ENCODE measurements around the gene KCNG2.

Gene KCNG2

DNA sequence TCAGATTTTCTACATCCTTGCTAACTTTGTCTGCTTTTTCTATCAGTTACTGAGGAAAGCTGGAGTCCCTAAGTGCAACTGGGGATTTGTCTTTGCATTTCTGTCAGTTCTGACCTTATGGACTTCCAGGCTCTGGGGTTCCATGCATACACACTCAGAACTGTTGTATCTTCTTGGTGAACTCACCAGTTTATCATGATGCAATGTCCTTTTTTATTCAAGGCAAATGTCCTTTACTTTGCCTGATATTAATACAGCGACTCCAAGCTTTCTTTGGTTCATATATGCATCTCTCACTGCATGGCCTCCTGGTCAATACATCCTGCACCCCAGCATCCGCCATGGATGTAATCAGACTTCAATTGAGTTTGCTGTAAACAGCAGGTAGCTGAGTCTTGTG is 109.0 kb downstream of the KCNG2 start:
- DNase-seq (ENCODE audit: low read depth in 2 of 2) = no peak

DNA sequence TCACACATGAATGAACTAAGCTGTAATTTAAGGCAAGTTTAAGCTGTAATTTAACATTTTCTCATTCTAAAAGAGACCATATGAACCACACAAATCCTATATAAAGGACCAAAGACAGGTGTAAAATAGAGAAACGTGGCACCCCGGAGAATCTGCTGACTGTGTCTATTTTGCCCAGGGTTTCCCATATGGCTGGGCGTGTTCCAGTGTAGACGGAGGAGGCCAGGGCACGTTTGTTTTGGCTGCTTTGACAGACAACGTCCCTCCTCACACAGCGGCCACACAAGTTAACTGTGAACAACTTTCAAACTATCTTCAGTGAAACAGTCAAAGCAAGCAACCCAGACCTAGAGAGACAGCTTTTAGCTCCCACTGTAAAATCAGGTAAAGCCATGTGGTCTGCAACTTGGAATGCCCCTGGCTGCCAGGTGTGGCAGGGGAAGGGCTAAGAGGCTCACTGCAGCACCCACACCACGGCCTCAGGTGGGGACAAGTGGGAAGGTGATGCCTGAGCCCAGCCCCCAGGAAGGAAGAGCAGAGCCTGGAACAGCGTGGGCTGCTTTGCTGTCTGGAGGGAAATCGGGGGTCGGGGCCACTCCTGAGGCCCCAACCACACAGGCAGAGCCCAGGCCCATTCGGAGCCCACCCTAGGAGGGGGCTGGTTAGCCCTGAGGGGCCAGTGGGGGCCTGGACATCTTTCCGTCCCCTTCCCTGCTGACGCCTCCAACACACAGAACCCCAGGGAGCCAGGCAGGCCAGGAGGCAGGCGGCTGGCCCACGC is 113.0 kb downstream of the KCNG2 start:
- no peak for DNase-seq (ENCODE audit: low read depth in 2 of 2)

DNA sequence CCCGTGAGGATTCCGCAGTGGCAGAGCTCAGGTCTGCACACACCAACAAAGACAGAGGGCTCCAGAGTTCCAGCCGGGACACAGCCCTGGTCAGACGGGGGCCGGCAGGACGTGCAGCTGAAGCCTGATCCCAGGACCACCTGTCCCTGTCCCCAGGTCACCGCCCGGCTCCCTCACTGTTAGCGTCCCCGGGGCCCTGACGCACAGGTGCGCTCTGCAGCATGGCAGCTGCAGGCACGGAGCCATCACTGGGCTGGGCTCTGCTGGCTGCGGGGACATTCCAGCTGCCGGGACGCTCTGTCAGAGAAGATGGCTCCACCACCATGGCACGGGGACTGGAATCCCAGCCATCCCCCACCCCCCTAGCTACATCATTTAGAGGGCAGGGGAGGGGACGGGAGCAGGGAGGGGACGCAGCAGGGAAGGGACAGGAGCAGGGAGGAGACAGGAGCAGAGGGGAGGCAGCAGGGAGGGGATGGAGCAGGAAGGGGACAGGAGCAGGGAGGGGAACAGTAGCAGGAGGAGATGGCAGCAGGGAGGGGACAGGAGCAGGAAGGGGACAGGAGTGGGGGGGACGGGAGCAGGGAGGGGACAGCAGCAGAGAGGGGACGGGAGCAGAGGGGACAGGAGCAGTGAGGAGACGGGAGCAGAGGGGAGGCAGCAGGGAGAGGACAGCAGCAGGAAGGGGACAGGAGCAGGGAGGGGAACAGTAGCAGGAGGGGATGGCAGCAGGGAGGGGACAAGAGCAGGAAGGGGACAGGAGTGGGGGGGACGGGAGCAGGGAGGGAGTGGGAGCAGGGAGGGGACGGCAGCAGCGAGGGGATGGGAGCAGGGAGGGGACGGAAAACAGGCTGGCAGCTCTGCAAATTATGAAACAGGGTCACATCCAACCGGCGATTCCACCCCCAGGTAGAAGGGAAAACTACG is 113.9 kb downstream of the KCNG2 start:
- no peak for DNase-seq (ENCODE audit: low read depth in 2 of 2)

DNA sequence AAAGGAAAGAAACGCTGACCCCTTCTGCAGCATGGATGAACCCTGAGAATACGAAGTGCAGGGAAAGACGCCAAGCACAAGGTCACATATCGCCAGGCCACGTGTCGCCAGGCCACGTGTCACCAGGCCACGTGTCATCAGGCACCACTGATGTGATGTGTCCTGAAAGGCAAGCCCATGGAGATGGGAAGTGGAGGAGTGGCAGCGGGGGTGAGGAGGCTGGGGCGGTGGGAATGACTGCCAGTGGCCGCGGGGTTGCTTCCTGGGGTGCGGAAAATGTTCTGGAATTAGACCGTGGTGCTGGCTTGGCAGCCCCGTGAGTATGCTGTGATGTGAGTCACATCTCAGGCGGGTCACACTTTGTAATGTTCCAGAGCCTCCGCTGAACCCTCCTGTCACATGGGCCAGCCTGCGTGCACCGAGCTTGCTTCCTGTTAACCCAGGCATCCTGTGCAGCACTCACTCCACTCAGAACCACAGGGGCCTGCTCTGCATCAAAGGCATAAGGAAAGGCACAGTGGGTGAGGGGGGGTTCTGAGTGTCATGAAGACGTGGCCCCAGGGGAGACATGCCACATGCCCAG is 114.8 kb downstream of the KCNG2 start:
- DNase-seq (ENCODE audit: low read depth in 2 of 2) = peak in 1 of 2 donors; percentile 11

DNA sequence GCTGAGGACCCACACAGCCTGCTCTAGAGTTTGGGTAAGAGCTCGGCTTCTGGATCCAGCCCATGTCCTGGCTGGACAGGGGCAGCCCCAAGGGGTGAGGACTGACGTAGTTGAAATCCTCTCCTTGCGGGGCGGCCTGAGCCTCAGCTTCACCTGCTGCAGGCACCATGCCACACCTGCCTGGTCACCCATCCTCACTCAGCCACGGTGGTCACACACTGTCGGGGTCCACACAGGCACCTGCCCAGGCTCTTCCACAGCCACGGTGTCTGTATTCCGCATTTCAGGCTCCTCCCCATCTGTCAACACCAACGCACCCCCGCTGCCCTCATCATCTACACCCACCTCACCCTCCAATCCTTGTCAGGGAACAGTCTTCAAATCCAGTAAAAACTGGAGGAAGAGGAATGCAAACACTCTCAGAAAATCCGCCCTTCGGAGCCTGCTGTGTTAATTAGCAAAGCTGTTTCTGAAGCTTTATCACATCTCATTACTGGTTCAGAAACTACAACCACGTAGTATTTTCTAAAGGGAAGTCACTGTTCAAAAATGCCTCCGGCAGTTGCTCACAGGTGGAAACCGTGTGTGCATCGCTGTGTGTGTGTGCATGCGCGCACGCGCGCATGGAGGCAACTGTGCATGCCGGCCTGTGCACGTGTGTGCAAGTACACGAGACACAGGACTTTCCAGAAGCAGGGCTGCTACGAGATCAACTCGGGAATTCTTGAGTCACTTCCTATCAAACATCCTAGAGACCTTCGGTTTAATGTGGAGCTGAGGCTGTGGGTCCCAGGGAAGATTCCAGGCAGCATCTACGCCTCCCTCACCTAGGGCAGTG is 115.5 kb downstream of the KCNG2 start:
- no peak for DNase-seq (ENCODE audit: low read depth in 2 of 2)

DNA sequence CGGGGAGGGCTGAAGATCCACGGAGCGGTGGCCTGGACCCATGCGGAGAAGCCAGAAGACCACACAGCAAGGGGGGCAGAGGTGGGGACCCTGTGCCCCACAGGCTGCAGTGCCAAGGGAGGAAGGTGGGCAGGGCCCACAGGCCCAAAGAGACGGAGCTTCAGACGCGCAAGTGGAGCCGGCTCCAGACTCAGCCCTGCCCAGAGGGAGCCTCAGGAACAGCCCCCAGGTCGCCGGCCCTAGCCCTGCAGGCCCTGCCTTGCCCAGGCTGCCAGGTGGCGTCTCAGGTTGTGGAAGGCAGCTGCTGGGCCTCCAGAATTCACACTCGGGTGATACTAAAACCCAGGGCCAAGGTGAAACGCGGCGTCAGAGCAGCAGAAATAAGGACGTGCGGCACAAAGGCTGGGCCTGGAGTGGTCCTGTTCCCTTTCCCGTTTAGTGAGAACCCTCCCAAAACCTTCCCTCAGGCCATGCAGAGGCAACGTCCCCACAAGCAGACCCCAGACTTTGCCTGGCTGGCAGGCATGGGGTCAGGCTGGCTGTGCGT is 116.9 kb downstream of the KCNG2 start:
- DNase-seq (ENCODE audit: low read depth in 2 of 2) = no peak

DNA sequence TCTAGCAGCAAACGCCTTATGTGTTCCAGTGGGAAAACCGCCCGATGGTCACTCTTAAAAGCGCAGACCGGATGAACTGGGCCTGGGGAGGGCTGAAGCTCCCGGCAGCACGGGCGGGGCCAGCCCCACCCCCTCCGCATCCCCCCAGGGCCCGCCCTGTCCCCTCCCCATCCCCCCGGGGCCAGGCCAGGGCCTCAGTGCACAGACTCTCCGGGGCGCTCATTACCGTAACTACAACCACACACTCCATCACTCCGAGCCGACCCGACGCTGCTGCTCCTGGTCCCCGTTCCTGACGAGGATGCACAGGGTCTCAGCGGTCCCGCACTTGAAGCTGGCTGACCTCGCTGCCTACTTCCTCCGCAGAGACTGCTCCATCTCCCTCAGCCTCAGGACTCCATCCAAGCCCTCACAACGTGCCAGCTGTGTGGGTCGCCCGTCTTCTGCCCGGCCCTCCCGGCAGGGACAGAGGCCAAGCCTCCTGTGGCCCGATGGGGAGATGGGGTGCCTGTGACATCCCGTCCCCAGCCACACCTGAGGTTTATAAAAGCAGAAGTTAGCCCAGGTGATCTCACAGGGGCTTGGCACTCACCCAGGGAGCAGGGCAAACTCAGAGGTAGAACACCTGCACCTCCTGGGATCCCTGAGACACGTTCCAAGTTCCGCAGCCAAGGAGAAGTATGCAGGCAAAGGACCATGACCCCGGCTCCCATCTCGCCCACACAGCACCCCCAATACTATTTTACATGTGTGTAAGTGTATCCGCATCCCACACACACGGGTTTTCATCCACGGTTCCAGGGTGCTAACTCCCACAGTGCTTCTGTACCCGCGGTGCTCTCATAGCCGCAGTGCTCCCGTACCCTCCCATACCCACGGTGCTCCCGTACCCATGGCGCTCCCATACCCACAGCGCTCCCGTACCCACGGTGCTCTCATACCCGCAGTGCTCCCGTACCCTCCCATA is 117.7 kb downstream of the KCNG2 start:
- no peak for DNase-seq (ENCODE audit: low read depth in 2 of 2)

DNA sequence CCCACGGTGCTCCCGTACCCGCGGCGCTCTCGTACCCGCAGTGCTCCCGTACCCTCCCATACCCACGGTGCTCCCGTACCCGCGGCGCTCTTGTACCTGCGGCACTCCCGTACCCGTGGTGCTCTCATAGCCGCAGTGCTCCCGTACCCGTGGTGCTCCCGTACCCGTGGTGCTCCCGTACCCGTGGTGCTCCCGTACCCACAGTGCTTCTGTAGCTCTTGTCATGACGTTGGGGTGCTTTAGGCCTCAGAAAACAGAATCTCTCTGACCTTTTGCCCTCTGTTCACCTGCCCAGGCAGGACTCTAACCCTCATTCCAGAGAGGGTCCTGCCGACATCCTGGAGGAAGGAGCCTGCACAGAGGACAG is 118.4 kb downstream of the KCNG2 start:
- no peak for DNase-seq (ENCODE audit: low read depth in 2 of 2)

DNA sequence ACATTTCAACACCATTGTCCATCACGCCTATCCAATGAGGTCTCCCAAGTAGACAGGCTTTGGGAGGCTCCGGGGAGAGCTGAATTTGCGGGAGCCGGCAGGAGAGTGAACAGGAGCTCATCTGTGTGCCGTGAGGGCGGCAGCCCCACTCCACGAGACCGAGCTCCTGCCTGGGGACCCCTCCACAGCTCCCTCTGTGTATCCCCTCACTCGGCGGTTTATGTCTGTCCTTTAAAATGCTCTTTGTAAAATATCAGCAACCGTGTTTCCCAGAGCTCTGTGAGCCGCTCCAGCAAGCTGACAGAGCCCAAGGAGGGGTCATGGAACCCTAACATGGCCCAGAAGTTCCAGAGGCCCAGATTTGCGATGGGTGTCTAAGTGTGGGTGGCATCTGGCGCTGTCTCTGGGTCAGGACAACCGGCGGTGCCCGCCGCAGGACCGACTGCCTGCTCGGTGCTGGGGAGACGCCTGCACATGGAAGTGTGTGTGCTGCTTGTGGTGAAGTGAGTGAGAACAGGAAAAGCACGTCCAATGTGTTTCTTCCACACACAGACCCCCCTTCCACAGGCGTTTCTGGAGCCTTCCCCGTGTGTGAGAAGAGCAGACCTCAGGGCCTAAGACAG is 118.9 kb downstream of the KCNG2 start:
- no peak for DNase-seq (ENCODE audit: low read depth in 2 of 2)

DNA sequence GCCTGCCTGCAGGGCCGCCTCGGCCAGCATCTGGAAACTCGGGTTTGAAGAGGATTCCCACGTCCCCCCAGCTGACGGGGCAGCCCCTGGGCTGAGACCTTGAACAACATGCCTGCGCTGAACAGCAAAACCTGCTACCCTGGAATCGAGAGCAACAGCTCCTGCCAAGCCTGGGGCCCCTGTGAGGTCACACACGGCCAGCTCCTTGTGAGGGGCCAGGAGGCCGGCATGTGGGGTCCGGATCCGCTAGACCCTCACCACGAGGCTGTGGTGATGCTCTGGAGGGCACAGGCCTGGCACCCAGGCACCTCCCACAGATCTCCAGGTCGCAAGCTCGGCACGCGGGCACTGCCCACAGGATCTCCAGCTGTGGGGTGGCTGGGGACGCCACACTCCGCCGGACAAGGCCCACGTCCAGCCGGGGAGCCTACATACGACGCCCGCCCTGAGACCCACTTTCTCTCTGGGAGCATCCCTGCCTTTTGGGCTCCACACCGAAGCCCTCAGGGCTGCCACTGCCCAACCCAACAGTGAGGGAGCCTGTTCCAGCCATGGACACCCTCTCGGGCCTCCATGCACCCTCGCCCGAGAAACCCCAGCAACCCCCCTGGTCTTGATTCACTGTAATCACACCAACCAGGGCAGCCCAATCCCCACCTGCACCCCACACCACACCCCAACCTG is 119.6 kb downstream of the KCNG2 start:
- no peak for DNase-seq (ENCODE audit: low read depth in 2 of 2)

DNA sequence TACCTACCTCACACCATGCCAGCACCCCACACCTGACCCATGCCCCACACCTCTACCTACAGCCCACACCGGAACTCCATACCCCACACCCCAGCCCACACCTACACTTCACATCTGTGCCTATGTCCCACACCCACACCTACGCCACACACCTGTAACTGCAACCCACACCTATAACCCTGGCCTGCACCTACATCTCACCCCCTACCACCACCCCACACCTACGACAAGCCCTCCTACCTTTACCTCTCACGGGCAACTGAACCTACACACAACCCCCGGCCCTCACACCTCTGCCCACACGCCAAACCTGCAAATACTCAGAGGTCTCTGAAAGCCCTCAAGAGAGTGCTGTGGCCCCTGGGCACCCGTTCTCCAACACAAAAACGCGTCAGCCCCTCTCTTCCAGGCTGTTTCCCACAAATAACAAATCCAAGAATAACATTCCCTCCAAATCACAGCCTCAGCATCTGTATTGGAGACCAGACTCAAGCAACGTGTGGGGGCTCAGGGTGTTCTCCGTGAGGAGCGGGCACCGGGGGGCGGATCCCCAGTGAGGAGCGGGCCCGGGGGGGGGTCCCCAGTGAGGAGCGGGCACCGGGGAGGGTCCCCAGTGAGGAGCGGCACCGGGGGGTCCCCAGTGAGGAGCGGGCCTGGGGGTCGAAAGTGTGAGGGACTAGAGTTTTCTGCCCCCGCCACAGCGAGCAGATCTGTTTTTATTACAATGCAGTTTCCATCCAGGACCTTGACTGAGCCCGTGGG is 120.3 kb downstream of the KCNG2 start:
- no peak for DNase-seq (ENCODE audit: low read depth in 2 of 2)

DNA sequence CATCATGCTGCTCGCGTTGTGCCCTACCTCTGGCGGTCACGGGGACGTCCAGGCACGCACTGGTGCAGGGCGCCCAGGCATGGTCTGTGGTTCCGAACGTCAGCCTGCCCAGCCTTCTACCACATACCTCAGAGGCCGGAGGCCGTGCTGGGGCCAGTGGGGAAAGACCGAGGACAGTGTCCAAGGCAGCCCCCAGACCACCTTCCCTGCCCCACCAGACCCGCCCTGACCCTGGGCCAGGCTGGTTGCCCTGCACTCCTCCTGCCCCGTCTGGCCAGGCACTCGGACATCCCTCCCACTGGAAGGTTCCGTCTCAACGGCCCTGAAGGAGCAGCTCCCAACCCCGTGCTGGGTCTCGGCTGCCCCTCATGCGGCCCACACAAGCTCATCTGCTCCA is 120.9 kb downstream of the KCNG2 start:
- DNase-seq (ENCODE audit: low read depth in 2 of 2) = no peak

DNA sequence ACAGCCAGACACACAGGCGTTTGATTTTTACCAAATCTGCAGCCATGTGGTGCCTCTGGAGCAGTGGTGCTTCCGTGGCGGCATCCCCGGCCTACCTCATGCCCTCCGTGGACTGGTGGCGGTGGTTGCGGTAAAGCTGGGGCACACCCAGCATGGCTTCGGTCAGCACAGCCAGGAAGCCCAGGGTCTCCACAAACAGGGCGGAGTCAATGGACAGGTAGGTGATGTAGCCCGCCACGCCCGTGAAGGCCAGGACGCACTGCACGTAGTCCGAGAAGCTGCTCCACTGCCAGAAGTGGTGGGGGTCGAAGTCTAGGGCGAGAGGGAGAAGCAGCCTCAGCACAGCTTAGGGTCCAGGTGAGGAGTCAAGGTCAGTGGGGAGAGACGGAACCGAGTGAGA is 121.4 kb downstream of the KCNG2 start:
- no peak for DNase-seq (ENCODE audit: low read depth in 2 of 2)

DNA sequence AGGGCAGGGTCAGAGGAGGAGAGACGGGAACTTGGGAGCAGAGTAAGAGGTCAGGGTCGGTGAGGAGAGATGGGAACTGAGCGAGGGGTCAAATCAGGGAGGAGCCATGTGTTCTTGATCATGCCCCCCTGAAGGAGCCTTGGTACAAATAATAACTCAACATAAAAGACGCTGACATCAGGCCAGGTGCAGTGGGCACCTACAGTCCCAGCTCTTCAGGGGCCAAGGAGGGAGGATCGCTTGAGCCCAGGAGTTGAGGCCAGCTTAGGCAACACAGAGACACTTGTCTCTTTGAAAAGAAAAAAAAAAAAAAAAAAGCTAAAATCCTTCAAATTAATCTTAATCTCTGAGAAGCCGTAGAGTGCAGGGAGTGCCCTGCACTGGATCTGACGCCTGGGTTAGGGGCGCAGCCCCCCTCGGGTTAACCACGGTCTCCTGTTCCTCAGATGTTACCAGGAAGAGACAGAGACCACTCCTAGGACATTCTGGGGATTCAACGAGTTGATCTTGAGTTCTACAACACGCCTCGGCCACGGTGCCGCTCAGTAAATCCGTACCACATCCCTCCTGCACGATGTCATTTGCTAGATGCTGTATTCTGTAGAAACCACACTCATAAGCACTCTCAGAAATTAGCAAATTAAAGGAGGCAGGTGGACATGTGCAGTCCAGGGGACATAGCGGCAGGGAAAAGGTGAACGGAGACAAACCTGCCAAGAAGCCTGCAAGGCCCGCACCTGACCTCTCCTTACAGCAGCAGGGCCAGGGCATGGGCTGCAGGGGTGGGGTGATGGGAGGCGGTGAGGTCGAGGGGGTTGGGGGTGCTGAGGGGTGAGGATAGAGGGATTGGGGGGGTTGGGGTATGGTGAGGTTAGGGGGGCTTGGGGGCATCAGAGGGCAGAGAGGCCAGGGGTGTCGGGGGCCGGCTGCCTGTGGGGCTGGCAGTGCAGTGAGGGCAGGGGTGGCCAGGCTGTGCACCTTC is 124.5 kb downstream of the KCNG2 start:
- no peak for DNase-seq (ENCODE audit: low read depth in 2 of 2)

DNA sequence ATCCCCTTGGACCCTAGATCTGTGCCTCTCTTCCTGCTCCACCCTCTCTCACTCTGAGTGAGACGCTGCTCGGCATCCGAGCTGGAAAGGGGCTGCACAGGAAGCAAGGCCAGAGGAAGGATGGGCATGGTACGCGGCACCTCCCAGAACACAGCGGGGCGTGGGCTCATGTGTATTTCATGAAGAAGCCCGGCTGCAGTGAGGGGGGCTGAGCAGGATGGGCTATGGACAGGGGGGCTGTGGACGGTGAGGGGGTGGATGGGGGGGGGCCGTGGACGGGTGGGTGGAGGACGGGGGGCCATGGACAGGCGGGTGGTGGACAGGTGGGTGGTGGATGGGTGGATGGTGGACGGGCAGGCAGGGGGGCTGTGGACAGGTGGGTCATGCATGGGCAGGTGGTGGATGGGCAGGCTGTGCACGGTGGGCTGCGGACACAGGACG is 125.3 kb downstream of the KCNG2 start:
- no peak for DNase-seq (ENCODE audit: low read depth in 2 of 2)

DNA sequence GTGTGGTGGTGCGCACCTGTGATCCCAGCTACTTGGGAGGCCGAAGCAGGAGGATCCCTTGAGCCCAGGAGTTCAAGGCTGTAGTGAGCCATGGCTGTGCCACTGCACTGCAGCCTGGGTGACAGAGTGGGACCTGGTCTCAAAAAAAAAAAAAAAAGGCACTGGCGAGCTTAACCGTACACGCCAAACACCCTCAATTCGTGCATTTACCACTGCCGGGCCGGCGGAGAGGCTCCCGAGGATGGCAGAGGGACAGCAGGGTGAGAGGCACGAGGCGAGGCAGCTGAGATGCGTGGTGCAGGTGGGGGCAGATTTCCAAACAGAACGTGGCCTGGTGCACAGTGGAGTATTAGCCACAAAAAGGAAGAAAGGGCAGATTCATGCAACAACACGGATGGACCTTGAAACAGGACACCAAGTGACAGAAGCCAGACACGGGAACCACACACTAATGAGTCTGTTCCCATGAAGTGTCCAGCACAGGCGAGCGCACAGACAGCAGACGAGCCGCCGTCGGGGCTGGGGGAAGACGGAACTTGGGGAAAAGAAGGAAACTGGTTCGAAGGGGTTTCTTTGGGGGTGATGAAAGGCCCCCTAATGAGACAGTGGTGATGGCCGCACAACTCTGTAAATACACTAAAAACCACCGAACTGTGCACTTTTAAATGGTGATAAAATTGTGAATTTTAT is 126.3 kb downstream of the KCNG2 start:
- no peak for DNase-seq (ENCODE audit: low read depth in 2 of 2)
